SU-DHL-6 (cell line): ENCODE data around the gene MAGEB1.

Source experiments
- H2AFZ ChIP-seq: fragments of 200-600 bp; sonication (generic); 2 replicates; pipeline ENCODE4 v1.6.1; 2014; ENCODE audit warnings: low read depth, mild to moderate bottlenecking, moderate library complexity, mixed read lengths, antibody characterized with exemption, low read length; ENCODE audit not compliant: severe bottlenecking
- H3F3A ChIP-seq: fragments of 200-600 bp; shearing (Covaris generic); 2 replicates; pipeline ENCODE4 v1.6.0; 2016; ENCODE audit warnings: antibody characterized with exemption, mild to moderate bottlenecking; ENCODE audit not compliant: insufficient read depth
- H3K27ac ChIP-seq: fragments of 200-600 bp; sonication (generic); 2 replicates; pipeline ENCODE4 v1.5.1; 2016; ENCODE audit warnings: low read depth, mild to moderate bottlenecking, low read length, moderate library complexity, mixed read lengths
- H3K27me3 ChIP-seq: fragments of 200-600 bp; sonication (generic), shearing (Covaris generic); 2 replicates; pipeline ENCODE4 v1.6.0; 2014; ENCODE audit warnings: mild to moderate bottlenecking, low read length
- H3K36me3 ChIP-seq: fragments of 200-600 bp; sonication (generic); 2 replicates; pipeline ENCODE4 v1.6.1; 2014; ENCODE audit warnings: mild to moderate bottlenecking, low read length, mixed read lengths
- H3K4me2 ChIP-seq: fragments of 300-600, 200-600 bp; shearing (Covaris generic), sonication (generic); 2 replicates; pipeline ENCODE4 v1.6.0; 2014; ENCODE audit warnings: low read length, low read depth, mild to moderate bottlenecking; ENCODE audit not compliant: poor library complexity, severe bottlenecking
- H3K4me3 ChIP-seq: fragments of 200-600 bp; sonication (generic); 2 replicates; pipeline ENCODE4 v1.5.1; 2014; ENCODE audit warnings: antibody characterized with exemption, low read length, mild to moderate bottlenecking, mixed read lengths; ENCODE audit not compliant: insufficient read depth, poor library complexity, severe bottlenecking
- H3K79me2 ChIP-seq: fragments of 200-600 bp; sonication (generic); 2 replicates; pipeline ENCODE4 v1.6.1; 2014; ENCODE audit warnings: mild to moderate bottlenecking, low read length, moderate library complexity; ENCODE audit not compliant: insufficient read depth
- H3K9ac ChIP-seq: fragments of 200-600 bp; sonication (generic); 2 replicates; pipeline ENCODE4 v1.7.0; 2014; ENCODE audit warnings: mild to moderate bottlenecking, low read length
- H3K9me2 ChIP-seq: fragments of 200-600 bp; sonication (generic); replicated peaks from 2 replicates; pipeline ENCODE4 v1.6.1; 2014; ENCODE audit warnings: low read length; ENCODE audit not compliant: insufficient read depth
- H3K9me3 ChIP-seq: fragments of 200-600 bp; sonication (generic); 2 replicates; pipeline ENCODE4 v1.6.1; 2014; ENCODE audit warnings: low read length, mixed read lengths; ENCODE audit not compliant: insufficient read depth
- H4K20me1 ChIP-seq: fragments of 200-600 bp; sonication (generic); 2 replicates; pipeline ENCODE4 v1.6.1; 2014; ENCODE audit warnings: low read depth, mild to moderate bottlenecking, antibody characterized with exemption, low read length, moderate library complexity, mixed read lengths
- EZH2phosphoT487 ChIP-seq: fragments of 200-600 bp; sonication (generic), shearing (Covaris generic); conservative IDR thresholded peaks from 2 replicates; pipeline ENCODE4 v1.6.1; 2018; ENCODE audit warnings: mild to moderate bottlenecking, antibody characterized with exemption, low read length, moderate library complexity, mixed read lengths
- TF ChIP-seq, protein P1 (sequence below): fragments of 200-600 bp; sonication (generic); IDR thresholded peaks from one replicate; pipeline ENCODE4 v1.5.1; 2017; ENCODE audit warnings: antibody characterized with exemption, mild to moderate bottlenecking, low read length, moderate library complexity; ENCODE audit not compliant: insufficient read depth, poor library complexity, severe bottlenecking

MAGEB1 gene

GRCh38 chrX:30241724-30242415 is 5.1 kb upstream of the MAGEB1 start, which contains the start of gene MAGEB4:
TSS of gene MAGEB4 (plus strand) at chrX:30242000. CDS start at chrX:30242136, 136 bp downstream.
- H3K27ac ChIP-seq = no peak within 1 kb of the TSS
- H3K4me2 ChIP-seq = no peak within 1 kb of the TSS
- H3K9me2 ChIP-seq = no peaks in the 10 kb centered on the region
- H3K9me3 ChIP-seq = no peaks in the 10 kb centered on the region
- H3F3A ChIP-seq = no peaks in the 10 kb centered on the region
- TF ChIP-seq, protein P1, sequence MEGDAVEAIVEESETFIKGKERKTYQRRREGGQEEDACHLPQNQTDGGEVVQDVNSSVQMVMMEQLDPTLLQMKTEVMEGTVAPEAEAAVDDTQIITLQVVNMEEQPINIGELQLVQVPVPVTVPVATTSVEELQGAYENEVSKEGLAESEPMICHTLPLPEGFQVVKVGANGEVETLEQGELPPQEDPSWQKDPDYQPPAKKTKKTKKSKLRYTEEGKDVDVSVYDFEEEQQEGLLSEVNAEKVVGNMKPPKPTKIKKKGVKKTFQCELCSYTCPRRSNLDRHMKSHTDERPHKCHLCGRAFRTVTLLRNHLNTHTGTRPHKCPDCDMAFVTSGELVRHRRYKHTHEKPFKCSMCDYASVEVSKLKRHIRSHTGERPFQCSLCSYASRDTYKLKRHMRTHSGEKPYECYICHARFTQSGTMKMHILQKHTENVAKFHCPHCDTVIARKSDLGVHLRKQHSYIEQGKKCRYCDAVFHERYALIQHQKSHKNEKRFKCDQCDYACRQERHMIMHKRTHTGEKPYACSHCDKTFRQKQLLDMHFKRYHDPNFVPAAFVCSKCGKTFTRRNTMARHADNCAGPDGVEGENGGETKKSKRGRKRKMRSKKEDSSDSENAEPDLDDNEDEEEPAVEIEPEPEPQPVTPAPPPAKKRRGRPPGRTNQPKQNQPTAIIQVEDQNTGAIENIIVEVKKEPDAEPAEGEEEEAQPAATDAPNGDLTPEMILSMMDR = no peak
- TF ChIP-seq EZH2phosphoT487 = no peak
- no peaks in the 10 kb centered on the region for H3K79me2 ChIP-seq
- H3K4me3 ChIP-seq = no peak within 1 kb of the TSS
- H4K20me1 ChIP-seq = no peaks in the 10 kb centered on the region
- no peaks in the 10 kb centered on the region for H3K36me3 ChIP-seq
- no peaks in the 10 kb centered on the region for H3K27me3 ChIP-seq
- H3K9ac ChIP-seq = no peak within 1 kb of the TSS
- no peak within 1 kb of the TSS for H2AFZ ChIP-seq

DNA sequence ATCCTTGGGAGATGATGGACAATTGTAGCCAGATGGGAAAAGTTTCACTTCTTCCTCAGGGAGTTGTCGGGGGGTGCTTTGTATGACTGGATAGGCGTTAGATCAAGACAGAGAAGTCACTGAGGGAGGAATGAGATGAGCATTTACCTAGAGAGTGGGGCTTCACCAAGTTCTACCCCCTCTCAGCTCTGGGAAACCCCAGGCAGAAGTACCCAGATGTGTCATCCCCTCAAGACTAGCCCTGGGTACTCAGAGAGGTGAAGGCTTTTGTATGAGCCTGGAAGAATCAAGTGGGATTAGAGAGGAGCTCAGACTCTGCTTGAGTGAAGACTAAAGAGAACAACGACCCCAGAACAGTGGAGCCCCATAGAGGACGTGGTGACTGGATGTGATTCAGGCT is 1.9 kb downstream of the MAGEB1 start:
- Histone ChIP-seq H3K9me2 (no peaks in the 10 kb centered on the region), H3K79me2 (no peaks in the 10 kb centered on the region), H3K27me3 (no peaks in the 10 kb centered on the region), H3K9me3 (no peaks in the 10 kb centered on the region), H2AFZ (no peak overlapping the region), H4K20me1 (no peaks in the 10 kb centered on the region), H3K4me2 (no peak overlapping the region), H3K9ac (no peak overlapping the region), H3K27ac (no peak overlapping the region), H3K36me3 (no peaks in the 10 kb centered on the region), H3K4me3 (no peak overlapping the region), H3F3A (no peaks in the 10 kb centered on the region)
- TF ChIP-seq, protein P1 = no peak
- TF ChIP-seq EZH2phosphoT487 = no peak

- TF ChIP-seq, protein P1 = no peak
- no peak for TF ChIP-seq EZH2phosphoT487
- H3K9ac ChIP-seq = no peak overlapping the region
Measured at GRCh38 chrX:30253257-30253656, 6.3 kb downstream of the MAGEB1 start.

More at GRCh38 chrX:30253257-30253656, 6.3 kb downstream of the MAGEB1 start:
- H4K20me1 ChIP-seq = no peaks in the 10 kb centered on the region
- no peaks in the 10 kb centered on the region for H3K27me3 ChIP-seq
- no peak overlapping the region for H2AFZ ChIP-seq
- H3K4me2 ChIP-seq = no peak overlapping the region
- H3F3A ChIP-seq = no peaks in the 10 kb centered on the region
- H3K4me3 ChIP-seq = no peak overlapping the region
- no peaks in the 10 kb centered on the region for H3K79me2 ChIP-seq
- H3K27ac ChIP-seq = no peak overlapping the region
- no peaks in the 10 kb centered on the region for H3K9me3 ChIP-seq
- H3K9me2 ChIP-seq = no peaks in the 10 kb centered on the region
- H3K36me3 ChIP-seq = no peaks in the 10 kb centered on the region
